A549 (cell line): ENCODE data around the gene WFDC13.

ENCODE experiments used
- BHLHE40 ChIP-seq: IDR thresholded peaks from 2 replicates; pipeline ENCODE4 v1.6.1; 2012; ENCODE audit warnings: low read depth, low read length, inconsistent platforms
- CEBPB ChIP-seq, 2 experiments: fragments of >200 bp in 1 of 2; sonication (Bioruptor Twin) in 1 of 2; formaldehyde crosslinking in 1 of 2; IDR thresholded peaks; 2 replicates each; pipeline ENCODE4 v1.6.1; 2012 to 2016
- CHD2 ChIP-seq: fragments of 150-350 bp; IDR thresholded peaks from 2 replicates; pipeline ENCODE4 v1.6.1; 2014; ENCODE audit warnings: low read length; ENCODE audit not compliant: partially characterized antibody
- CTCF ChIP-seq: fragments of >200 bp; sonication (Bioruptor Twin); formaldehyde crosslinking; IDR thresholded peaks from 3 replicates; pipeline ENCODE4 v1.5.1; 2016
- E2F6 ChIP-seq: IDR thresholded peaks from 2 replicates; pipeline ENCODE4 v1.6.1; 2012; ENCODE audit warnings: low read depth, borderline replicate concordance
- ELK1 ChIP-seq: fragments of 150-350 bp; IDR thresholded peaks from 2 replicates; pipeline ENCODE4 v1.6.1; 2014; ENCODE audit warnings: low read depth, mild to moderate bottlenecking, low read length
- EP300 ChIP-seq, 2 experiments: fragments of >200 bp; sonication (Bioruptor Twin); formaldehyde crosslinking; IDR thresholded peaks; 2 replicates in 1 of 2; 3 replicates in 1 of 2; pipeline ENCODE4 v1.6.1; 2016 to 2017
- JUNB ChIP-seq: fragments of >200 bp; sonication (Bioruptor Twin); formaldehyde crosslinking; IDR thresholded peaks from 2 replicates; pipeline ENCODE4 v1.6.1; 2016
- POLR2A ChIP-seq: IDR thresholded peaks from 2 replicates; pipeline ENCODE4 v1.6.1; 2012; ENCODE audit warnings: mild to moderate bottlenecking, low read length
- SREBF2 ChIP-seq: fragments of 450-650 bp; IDR thresholded peaks from 2 replicates; pipeline ENCODE4 v1.6.1; 2014; ENCODE audit warnings: mild to moderate bottlenecking, moderate library complexity

GRCh38 chr20:45727044-45727443, 25.2 kb downstream of the WFDC13 start:
- TF ChIP-seq POLR2A (no peak), CTCF (no peak), ELK1 (no peak), EP300 (IDR thresholded peaks at IDR 0.05) (no peak), CEBPB (IDR thresholded peaks at IDR 0.05) (no peak), SREBF2 (no peak), JUNB (no peak), CHD2 (no peak), E2F6 (no peak), BHLHE40 (no peak)
